Activated CD4-positive, alpha-beta memory T cell treated with anti-CD3 and anti-CD28 coated beads for 36 hours (primary cell): ENCODE measurements around the gene FAM181A. TPM values are rescaled to one million over a fixed set of nuclear protein-coding genes. Genes with fewer than 3 reads are reported as not detected.

Experiments
- CTCF ChIA-PET: fragments of 350-600 bp; sonication (Branson Sonifier 250); formaldehyde crosslinking; loops from one replicate; lab custom pipeline; 2021; ENCODE audit warnings: antibody characterized with exemption, inconsistent platforms; lab: Charles Lee
- POLR2A ChIA-PET: fragments of 350-600 bp; sonication (Branson Sonifier 250); formaldehyde crosslinking; loops from one replicate; lab custom pipeline; 2021; ENCODE audit warnings: antibody characterized with exemption; lab: Charles Lee
- DNase-seq: peaks from one replicate; pipeline ENCODE4 v3.0.0-alpha.2; 2020
- H3K27ac Mint-ChIP-seq: one replicate; pipeline ENCODE4 v1.8.0; 2021; ENCODE audit warnings: mixed read lengths
- H3K27me3 Mint-ChIP-seq: one replicate; pipeline ENCODE4 v1.8.0; 2021; ENCODE audit warnings: mixed read lengths
- H3K36me3 Mint-ChIP-seq: one replicate; pipeline ENCODE4 v1.8.0; 2021; ENCODE audit warnings: mixed read lengths
- H3K4me1 Mint-ChIP-seq: one replicate; pipeline ENCODE4 v1.8.0; 2021; ENCODE audit warnings: low read depth, mixed read lengths
- H3K4me3 Mint-ChIP-seq: one replicate; pipeline ENCODE4 v1.8.0; 2021; ENCODE audit warnings: mild to moderate bottlenecking, mixed read lengths
- H3K9me3 Mint-ChIP-seq: one replicate; pipeline ENCODE4 v1.8.0; 2021; ENCODE audit warnings: mixed read lengths
- intact Hi-C: fragments of 100-400 bp; cut with micrococcal nuclease; formaldehyde crosslinking; loops from one replicate; pipeline ENCODE4 v1.15.1; 2023
- total RNA-seq, 2 experiments: library from RNA; stranded (reverse); gene quantifications; one replicate each; pipeline ENCODE4 v1.2.3, GENCODE V29; 2021

The FAM181A gene
- total RNA-seq, 2 experiments from 2014 or later: not detected

- DNase-seq: peak; percentile 98
- intact Hi-C loops: loop anchor here (1.0 to 10.0 kb wide), 9 partner anchors 20 to 1573 kb away; partner anchors contain the start of genes GON7, IFI27L2, OTUB2 and UBR7
- ChIA-PET POLR2A (interaction anchor here (0.6 to 15.8 kb wide), 13 partner anchors 9 to 1563 kb away, joined by 3 to 447 read pairs (median 8); partner anchors contain the start of genes ASB2, DDX24, IFI27L1 and OTUB2), CTCF (interaction anchor here (0.7 to 19.1 kb wide), 6 partner anchors 11 to 177 kb away, joined by 3 to 318 read pairs (median 40); partner anchors contain the start of gene ASB2)
- Mint-ChIP-seq H3K27ac (peak overlapping the region; percentile 100), H3K27me3 (no peaks in the 10 kb centered on the region), H3K36me3 (peaks cover 47% of the 10 kb centered on the region), H3K4me3 (peak overlapping the region; percentile 78), H3K4me1 (peaks cover 94% of the 10 kb centered on the region), H3K9me3 (no peaks in the 10 kb centered on the region)
Measured at GRCh38 chr14:93959239-93960107, 32.3 kb downstream of the FAM181A start.

- H3K27ac Mint-ChIP-seq: peak overlapping the region; percentile 100
- ChIA-PET CTCF (interaction anchor here (1.1 to 19.1 kb wide), 6 partner anchors 11 to 177 kb away, joined by 3 to 318 read pairs (median 41); partner anchors contain the start of gene ASB2), POLR2A (interaction anchor here (1.2 to 15.8 kb wide), 10 partner anchors 8 to 1563 kb away, joined by 3 to 447 read pairs (median 10); partner anchors contain the start of genes ASB2 and OTUB2)
- intact Hi-C loops: loop anchor here (1.0 to 5.0 kb wide), 6 partner anchors 35 to 1572 kb away; partner anchors contain the start of gene IFI27L2
- no peaks in the 10 kb centered on the region for H3K9me3 Mint-ChIP-seq
- peak overlapping the region; percentile 78 for H3K4me3 Mint-ChIP-seq
- H3K36me3 Mint-ChIP-seq: peaks cover 41% of the 10 kb centered on the region
- DNase-seq: peak; percentile 74
- no peaks in the 10 kb centered on the region for H3K27me3 Mint-ChIP-seq
- peaks cover 94% of the 10 kb centered on the region for H3K4me1 Mint-ChIP-seq
Measured at GRCh38 chr14:93960108-93960475, 32.9 kb downstream of the FAM181A start.

DNA sequence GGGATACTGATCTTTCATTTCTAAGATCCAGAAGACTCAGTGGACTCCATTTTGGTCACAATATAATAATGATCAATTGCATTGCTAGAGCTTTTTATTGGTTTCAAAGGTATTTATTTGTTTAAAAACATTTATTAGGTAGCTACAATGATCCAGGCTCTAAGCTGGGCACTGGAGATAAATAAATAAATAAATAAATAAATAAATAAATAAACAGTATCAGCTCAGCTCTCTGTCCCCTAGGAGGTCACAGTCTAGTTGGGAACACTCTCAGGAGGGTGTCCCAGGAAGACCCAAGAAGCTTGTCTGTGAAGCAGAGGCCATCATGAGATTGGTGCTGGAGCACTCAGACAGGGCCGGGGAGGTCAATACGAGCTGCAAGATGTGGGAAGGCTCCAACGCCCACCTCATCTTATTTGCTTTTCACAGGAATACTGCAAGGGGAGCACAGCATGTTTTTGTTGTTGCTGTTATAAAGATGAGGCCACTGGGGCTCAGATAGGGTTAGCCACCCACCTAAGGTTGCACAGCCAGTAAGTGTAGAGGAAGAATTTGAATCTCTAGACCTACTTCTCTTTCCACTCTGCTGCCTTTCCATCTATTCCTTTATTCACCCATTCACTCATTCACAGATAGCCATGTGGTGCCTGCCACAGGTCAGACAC, 33.8 kb downstream of the FAM181A start:
- H3K27ac Mint-ChIP-seq: peak overlapping the region; percentile 100
- H3K4me1 Mint-ChIP-seq: peaks cover 95% of the 10 kb centered on the region
- no peaks in the 10 kb centered on the region for H3K9me3 Mint-ChIP-seq
- intact Hi-C loops: loop anchor here (1.0 to 5.0 kb wide), 6 partner anchors 34 to 1571 kb away; partner anchors contain the start of gene IFI27L2
- POLR2A ChIA-PET: interaction anchor here (0.6 to 15.8 kb wide), 8 partner anchors 8 to 40 kb away, joined by 3 to 447 read pairs (median 12); partner anchors contain the start of gene ASB2
- H3K36me3 Mint-ChIP-seq: peaks cover 37% of the 10 kb centered on the region
- CTCF ChIA-PET: interaction anchor here (1.1 to 19.1 kb wide), 6 partner anchors 10 to 176 kb away, joined by 3 to 318 read pairs (median 41); partner anchors contain the start of gene ASB2
- DNase-seq: no peak
- H3K4me3 Mint-ChIP-seq: peak overlapping the region; percentile 78
- no peaks in the 10 kb centered on the region for H3K27me3 Mint-ChIP-seq

DNA sequence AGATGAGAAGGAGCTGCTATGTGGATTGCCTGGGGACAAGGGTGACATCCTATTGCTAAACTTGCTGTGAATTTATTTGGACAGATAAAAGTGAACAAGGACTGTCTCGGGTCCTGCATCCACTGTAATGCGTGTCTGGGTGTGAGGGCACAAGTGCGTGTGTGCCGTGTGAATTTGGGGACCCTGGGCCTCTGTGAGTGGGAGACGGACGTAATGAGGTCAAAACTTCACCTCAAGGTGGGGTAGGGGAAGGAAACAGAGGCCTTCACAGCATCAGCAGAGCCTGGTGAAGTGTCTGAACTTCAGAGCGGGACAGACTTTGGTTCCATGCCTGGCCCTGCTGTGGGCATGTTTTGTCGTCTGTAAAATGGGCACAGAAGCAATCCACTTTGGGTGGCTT, 34.5 kb downstream of the FAM181A start:
- Mint-ChIP-seq H3K27me3 (no peaks in the 10 kb centered on the region), H3K4me1 (peaks cover 95% of the 10 kb centered on the region), H3K27ac (peak overlapping the region; percentile 100), H3K9me3 (no peaks in the 10 kb centered on the region), H3K36me3 (peaks cover 36% of the 10 kb centered on the region), H3K4me3 (peak overlapping the region; percentile 60)
- DNase-seq: peak; percentile 43
- ChIA-PET POLR2A (interaction anchor here (1.5 to 15.8 kb wide), 2 partner anchors 10 to 13 kb away, joined by 7 to 447 read pairs; partner anchors contain the start of gene ASB2), CTCF (interaction anchor here (1.5 to 19.1 kb wide), 4 partner anchors 9 to 40 kb away, joined by 6 to 318 read pairs (median 85); partner anchors contain the start of gene ASB2)
- intact Hi-C loops: loop anchor here (2.0 to 5.0 kb wide), 6 partner anchors 119 to 1571 kb away; partner anchors contain the start of genes DDX24, IFI27L1 and IFI27L2

GRCh38 chr14:93962701-93963601, 35.8 kb downstream of the FAM181A start:
- peaks cover 29% of the 10 kb centered on the region for H3K36me3 Mint-ChIP-seq
- POLR2A ChIA-PET: interaction anchor here (0.7 to 15.8 kb wide), 7 partner anchors 9 to 40 kb away, joined by 3 to 447 read pairs (median 5); partner anchors contain the start of gene ASB2
- H3K4me3 Mint-ChIP-seq: peak overlapping the region; percentile 47
- DNase-seq: peak; percentile 79
- H3K27me3 Mint-ChIP-seq: no peaks in the 10 kb centered on the region
- H3K27ac Mint-ChIP-seq: peak overlapping the region; percentile 100
- intact Hi-C loops: loop anchor here (1.0 to 5.0 kb wide), 9 partner anchors 8 to 1569 kb away; partner anchors contain the start of genes ASB2, DDX24, IFI27L1 and IFI27L2
- peaks cover 89% of the 10 kb centered on the region for H3K4me1 Mint-ChIP-seq
- CTCF ChIA-PET: interaction anchor here (1.0 to 19.1 kb wide), 6 partner anchors 8 to 32 kb away, joined by 3 to 318 read pairs (median 40); partner anchors contain the start of gene ASB2
- no peaks in the 10 kb centered on the region for H3K9me3 Mint-ChIP-seq

DNA sequence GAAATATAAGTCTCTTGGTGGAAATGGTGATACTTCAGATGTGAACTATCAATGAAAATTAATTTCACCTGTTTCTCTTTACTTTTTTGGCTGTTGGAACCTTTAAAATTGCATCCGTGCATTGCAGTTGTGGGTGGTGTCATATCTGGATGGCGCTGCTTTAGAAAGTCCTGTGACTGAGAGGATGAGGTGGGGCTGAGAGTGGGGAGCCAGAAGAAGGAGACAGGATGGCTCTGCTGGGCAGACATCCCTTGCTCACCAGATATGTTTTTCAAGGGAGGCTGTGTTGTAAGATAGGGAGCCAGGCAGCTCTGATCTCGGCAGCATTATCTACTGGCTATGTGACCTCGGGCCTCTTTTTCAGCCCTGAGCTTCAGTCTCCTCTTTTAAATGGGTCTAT, 36.5 kb downstream of the FAM181A start:
- peaks cover 25% of the 10 kb centered on the region for H3K36me3 Mint-ChIP-seq
- ChIA-PET POLR2A (interaction anchor here (0.7 to 15.8 kb wide), 8 partner anchors 10 to 40 kb away, joined by 3 to 447 read pairs (median 5); partner anchors contain the start of gene ASB2), CTCF (interaction anchor here (0.9 to 19.1 kb wide), 6 partner anchors 7 to 32 kb away, joined by 3 to 318 read pairs (median 40); partner anchors contain the start of gene ASB2)
- intact Hi-C loops: loop anchor here (1.0 to 5.0 kb wide), 9 partner anchors 8 to 1569 kb away; partner anchors contain the start of genes ASB2, DDX24, IFI27L1 and IFI27L2
- peaks cover 81% of the 10 kb centered on the region for H3K4me1 Mint-ChIP-seq
- peak overlapping the region; percentile 47 for H3K4me3 Mint-ChIP-seq
- peak overlapping the region; percentile 100 for H3K27ac Mint-ChIP-seq
- no peaks in the 10 kb centered on the region for H3K9me3 Mint-ChIP-seq
- H3K27me3 Mint-ChIP-seq: no peaks in the 10 kb centered on the region
- DNase-seq: peak; percentile 53

- no peak for DNase-seq
- peak overlapping the region; percentile 100 for H3K27ac Mint-ChIP-seq
- no peaks in the 10 kb centered on the region for H3K9me3 Mint-ChIP-seq
- POLR2A ChIA-PET: interaction anchor here (0.7 to 15.8 kb wide), 3 partner anchors 10 to 28 kb away, joined by 3 to 447 read pairs (median 6); partner anchors contain the start of gene ASB2
- intact Hi-C loops: loop anchor here (5.0 kb wide), 5 partner anchors 163 to 1568 kb away; partner anchors contain the start of gene IFI27L2
- CTCF ChIA-PET: interaction anchor here (0.9 to 19.1 kb wide), 3 partner anchors 12 to 25 kb away, joined by 3 to 318 read pairs (median 94); partner anchors contain the start of gene ASB2
- no peaks in the 10 kb centered on the region for H3K27me3 Mint-ChIP-seq
- H3K4me1 Mint-ChIP-seq: peaks cover 80% of the 10 kb centered on the region
- H3K36me3 Mint-ChIP-seq: peaks cover 24% of the 10 kb centered on the region
- peak overlapping the region; percentile 47 for H3K4me3 Mint-ChIP-seq
Measured at GRCh38 chr14:93964281-93964680, 37.1 kb downstream of the FAM181A start.

DNA sequence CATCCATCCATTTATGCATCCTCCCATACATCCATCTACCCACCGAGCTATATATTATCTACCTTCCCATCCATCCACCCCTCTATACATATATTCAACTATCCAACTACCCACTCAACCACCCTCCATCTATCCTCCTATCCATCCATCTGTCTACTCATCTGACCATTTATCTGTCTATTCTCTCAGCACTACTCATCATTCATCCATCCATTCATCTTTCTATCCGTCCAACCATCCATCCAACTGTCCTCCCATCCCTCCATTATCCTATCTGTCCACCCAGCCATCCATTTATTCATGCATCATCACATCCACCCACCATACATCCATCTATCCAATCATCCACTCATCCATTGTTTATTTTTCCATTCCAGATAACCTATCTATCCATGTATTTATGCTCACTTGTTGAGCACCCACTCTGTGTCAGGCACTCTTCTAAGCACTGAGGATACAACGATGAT, 37.7 kb downstream of the FAM181A start:
- Mint-ChIP-seq H3K36me3 (peaks cover 22% of the 10 kb centered on the region), H3K4me1 (peaks cover 76% of the 10 kb centered on the region), H3K9me3 (no peaks in the 10 kb centered on the region), H3K27me3 (no peaks in the 10 kb centered on the region), H3K4me3 (no peak overlapping the region), H3K27ac (peak overlapping the region; percentile 100)
- POLR2A ChIA-PET: interaction anchor here (1.3 to 15.8 kb wide), 2 partner anchors 8 to 10 kb away, joined by 3 to 447 read pairs; partner anchors contain the start of gene ASB2
- no peak for DNase-seq
- CTCF ChIA-PET: interaction anchor here (0.9 to 19.1 kb wide), 3 partner anchors 11 to 25 kb away, joined by 3 to 318 read pairs (median 94); partner anchors contain the start of gene ASB2
- intact Hi-C loops: loop anchor here (5.0 kb wide), 5 partner anchors 162 to 1567 kb away; partner anchors contain the start of gene IFI27L2

DNA sequence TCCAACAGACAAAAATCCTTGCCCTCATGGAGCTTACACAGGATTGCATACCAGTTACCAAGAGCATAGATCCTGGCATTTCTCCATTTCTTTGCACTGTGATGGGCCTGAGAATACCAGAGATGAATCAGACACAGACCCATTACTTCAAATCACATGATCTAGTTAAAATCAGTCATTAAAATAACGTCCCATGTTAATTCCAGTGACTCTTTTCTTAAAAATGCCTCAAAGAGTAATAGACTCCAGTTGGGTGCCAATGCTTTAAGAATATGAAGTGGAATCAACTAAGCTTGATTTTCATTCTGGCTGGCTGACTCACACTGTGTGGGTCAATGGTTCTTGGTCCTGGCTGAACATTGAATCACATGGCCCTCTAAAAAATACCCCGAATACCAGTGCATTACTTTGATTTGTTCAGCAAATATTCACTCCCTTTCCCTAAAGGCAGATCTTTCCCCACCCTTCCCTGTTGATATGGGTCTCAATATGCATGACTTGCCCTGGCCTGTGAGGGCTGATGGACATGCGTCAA, 38.2 kb downstream of the FAM181A start:
- CTCF ChIA-PET: interaction anchor here (1.3 to 19.1 kb wide), 2 partner anchors 26 to 36 kb away, joined by 4 to 318 read pairs; no protein-coding TSS in a partner anchor
- Mint-ChIP-seq H3K9me3 (no peaks in the 10 kb centered on the region), H3K27me3 (no peaks in the 10 kb centered on the region), H3K36me3 (peaks cover 22% of the 10 kb centered on the region), H3K27ac (peak overlapping the region; percentile 100), H3K4me3 (no peak overlapping the region), H3K4me1 (peaks cover 76% of the 10 kb centered on the region)
- intact Hi-C loops: no loop called here
- POLR2A ChIA-PET: interaction anchor here (1.3 to 15.8 kb wide), 2 partner anchors 9 kb away, joined by 3 to 447 read pairs; partner anchors contain the start of gene ASB2
- no peak for DNase-seq
